SK-N-SH treated with all-trans-retinoic acid at 6 μM for 48 hours (cell line): ENCODE data around the gene DISP3.

Source experiments
- ARNTL ChIP-seq: fragments of 450-650 bp; formaldehyde crosslinking; IDR thresholded peaks from 2 replicates; pipeline ENCODE4 v1.5.0; 2020; ENCODE audit warnings: low read depth, mild to moderate bottlenecking, moderate library complexity, borderline replicate concordance
- OSR1 ChIP-seq: fragments of 250-450 bp; sonication (Bioruptor Pico); IDR thresholded peaks from 2 replicates; pipeline ENCODE4 v1.8.0; 2022; ENCODE audit warnings: moderate library complexity, mild to moderate bottlenecking, inconsistent platforms
- PATZ1 ChIP-seq: fragments of 250-450 bp; sonication (Bioruptor Pico); IDR thresholded peaks from 2 replicates; pipeline ENCODE4 v1.8.0; 2020; ENCODE audit warnings: mild to moderate bottlenecking, moderate library complexity, borderline replicate concordance
- SNAI2 ChIP-seq: fragments of 250-450 bp; sonication (Bioruptor Pico); IDR thresholded peaks from 2 replicates; pipeline ENCODE4 v1.5.0; 2020; ENCODE audit warnings: mild to moderate bottlenecking, moderate library complexity
- TCF4 ChIP-seq: fragments of 250-450 bp; sonication (Bioruptor Pico); IDR thresholded peaks from 2 replicates; pipeline ENCODE4 v1.8.0; 2021; ENCODE audit warnings: mild to moderate bottlenecking, moderate library complexity, borderline replicate concordance
- TOX ChIP-seq: fragments of 250-450 bp; sonication (Bioruptor Pico); IDR thresholded peaks from 2 replicates; pipeline ENCODE4 v1.8.0; 2021; ENCODE audit warnings: mild to moderate bottlenecking, moderate library complexity, borderline replicate concordance
- ZFP3 ChIP-seq: fragments of 250-450 bp; sonication (Bioruptor Pico); IDR thresholded peaks from 2 replicates; pipeline ENCODE4 v1.5.0; 2020; ENCODE audit warnings: mild to moderate bottlenecking, moderate library complexity
- TF ChIP-seq, protein P1 (sequence below): fragments of 250-450 bp; sonication (Bioruptor Pico); IDR thresholded peaks from 2 replicates; pipeline ENCODE4 v1.5.1; 2021; ENCODE audit warnings: mild to moderate bottlenecking, moderate library complexity
- TF ChIP-seq, protein P2 (sequence below): fragments of 250-450 bp; sonication (Bioruptor Pico); IDR thresholded peaks from 2 replicates; pipeline ENCODE4 v1.8.0; 2021; ENCODE audit warnings: low read depth, mild to moderate bottlenecking, moderate library complexity, borderline replicate concordance
- TF ChIP-seq, protein P3 (sequence below): fragments of 250-450 bp; sonication (Bioruptor Pico); IDR thresholded peaks from 2 replicates; pipeline ENCODE4 v1.5.1; 2020; ENCODE audit warnings: low read depth, mild to moderate bottlenecking, moderate library complexity
- TF ChIP-seq, protein P4 (sequence below): fragments of 250-450 bp; sonication (Bioruptor Pico); IDR thresholded peaks from 2 replicates; pipeline ENCODE4 v1.5.0; 2020; ENCODE audit warnings: mild to moderate bottlenecking, moderate library complexity

- TF ChIP-seq, protein P1, sequence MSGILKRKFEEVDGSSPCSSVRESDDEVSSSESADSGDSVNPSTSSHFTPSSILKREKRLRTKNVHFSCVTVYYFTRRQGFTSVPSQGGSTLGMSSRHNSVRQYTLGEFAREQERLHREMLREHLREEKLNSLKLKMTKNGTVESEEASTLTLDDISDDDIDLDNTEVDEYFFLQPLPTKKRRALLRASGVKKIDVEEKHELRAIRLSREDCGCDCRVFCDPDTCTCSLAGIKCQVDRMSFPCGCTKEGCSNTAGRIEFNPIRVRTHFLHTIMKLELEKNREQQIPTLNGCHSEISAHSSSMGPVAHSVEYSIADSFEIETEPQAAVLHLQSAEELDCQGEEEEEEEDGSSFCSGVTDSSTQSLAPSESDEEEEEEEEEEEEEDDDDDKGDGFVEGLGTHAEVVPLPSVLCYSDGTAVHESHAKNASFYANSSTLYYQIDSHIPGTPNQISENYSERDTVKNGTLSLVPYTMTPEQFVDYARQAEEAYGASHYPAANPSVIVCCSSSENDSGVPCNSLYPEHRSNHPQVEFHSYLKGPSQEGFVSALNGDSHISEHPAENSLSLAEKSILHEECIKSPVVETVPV (CRISPR knock-in tag): no peak
- no peak for TF ChIP-seq ZFP3 (CRISPR knock-in tag)
- TF ChIP-seq PATZ1 (CRISPR knock-in tag): no peak
- no peak for TF ChIP-seq TOX (CRISPR knock-in tag)
- TF ChIP-seq, protein P2, sequence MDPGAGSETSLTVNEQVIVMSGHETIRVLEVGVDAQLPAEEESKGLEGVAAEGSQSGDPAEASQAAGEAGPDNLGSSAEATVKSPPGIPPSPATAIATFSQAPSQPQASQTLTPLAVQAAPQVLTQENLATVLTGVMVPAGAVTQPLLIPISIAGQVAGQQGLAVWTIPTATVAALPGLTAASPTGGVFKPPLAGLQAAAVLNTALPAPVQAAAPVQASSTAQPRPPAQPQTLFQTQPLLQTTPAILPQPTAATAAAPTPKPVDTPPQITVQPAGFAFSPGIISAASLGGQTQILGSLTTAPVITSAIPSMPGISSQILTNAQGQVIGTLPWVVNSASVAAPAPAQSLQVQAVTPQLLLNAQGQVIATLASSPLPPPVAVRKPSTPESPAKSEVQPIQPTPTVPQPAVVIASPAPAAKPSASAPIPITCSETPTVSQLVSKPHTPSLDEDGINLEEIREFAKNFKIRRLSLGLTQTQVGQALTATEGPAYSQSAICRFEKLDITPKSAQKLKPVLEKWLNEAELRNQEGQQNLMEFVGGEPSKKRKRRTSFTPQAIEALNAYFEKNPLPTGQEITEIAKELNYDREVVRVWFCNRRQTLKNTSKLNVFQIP (CRISPR knock-in tag): no peak
- TF ChIP-seq, protein P3, sequence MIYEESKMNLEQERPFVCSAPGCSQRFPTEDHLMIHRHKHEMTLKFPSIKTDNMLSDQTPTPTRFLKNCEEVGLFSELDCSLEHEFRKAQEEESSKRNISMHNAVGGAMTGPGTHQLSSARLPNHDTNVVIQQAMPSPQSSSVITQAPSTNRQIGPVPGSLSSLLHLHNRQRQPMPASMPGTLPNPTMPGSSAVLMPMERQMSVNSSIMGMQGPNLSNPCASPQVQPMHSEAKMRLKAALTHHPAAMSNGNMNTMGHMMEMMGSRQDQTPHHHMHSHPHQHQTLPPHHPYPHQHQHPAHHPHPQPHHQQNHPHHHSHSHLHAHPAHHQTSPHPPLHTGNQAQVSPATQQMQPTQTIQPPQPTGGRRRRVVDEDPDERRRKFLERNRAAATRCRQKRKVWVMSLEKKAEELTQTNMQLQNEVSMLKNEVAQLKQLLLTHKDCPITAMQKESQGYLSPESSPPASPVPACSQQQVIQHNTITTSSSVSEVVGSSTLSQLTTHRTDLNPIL: no peak
- TF ChIP-seq OSR1: no peak
- TF ChIP-seq TCF4 (CRISPR knock-in tag): no peak
- TF ChIP-seq SNAI2 (CRISPR knock-in tag): no peak
- no peak for TF ChIP-seq ARNTL (CRISPR knock-in tag)
- TF ChIP-seq, protein P4, sequence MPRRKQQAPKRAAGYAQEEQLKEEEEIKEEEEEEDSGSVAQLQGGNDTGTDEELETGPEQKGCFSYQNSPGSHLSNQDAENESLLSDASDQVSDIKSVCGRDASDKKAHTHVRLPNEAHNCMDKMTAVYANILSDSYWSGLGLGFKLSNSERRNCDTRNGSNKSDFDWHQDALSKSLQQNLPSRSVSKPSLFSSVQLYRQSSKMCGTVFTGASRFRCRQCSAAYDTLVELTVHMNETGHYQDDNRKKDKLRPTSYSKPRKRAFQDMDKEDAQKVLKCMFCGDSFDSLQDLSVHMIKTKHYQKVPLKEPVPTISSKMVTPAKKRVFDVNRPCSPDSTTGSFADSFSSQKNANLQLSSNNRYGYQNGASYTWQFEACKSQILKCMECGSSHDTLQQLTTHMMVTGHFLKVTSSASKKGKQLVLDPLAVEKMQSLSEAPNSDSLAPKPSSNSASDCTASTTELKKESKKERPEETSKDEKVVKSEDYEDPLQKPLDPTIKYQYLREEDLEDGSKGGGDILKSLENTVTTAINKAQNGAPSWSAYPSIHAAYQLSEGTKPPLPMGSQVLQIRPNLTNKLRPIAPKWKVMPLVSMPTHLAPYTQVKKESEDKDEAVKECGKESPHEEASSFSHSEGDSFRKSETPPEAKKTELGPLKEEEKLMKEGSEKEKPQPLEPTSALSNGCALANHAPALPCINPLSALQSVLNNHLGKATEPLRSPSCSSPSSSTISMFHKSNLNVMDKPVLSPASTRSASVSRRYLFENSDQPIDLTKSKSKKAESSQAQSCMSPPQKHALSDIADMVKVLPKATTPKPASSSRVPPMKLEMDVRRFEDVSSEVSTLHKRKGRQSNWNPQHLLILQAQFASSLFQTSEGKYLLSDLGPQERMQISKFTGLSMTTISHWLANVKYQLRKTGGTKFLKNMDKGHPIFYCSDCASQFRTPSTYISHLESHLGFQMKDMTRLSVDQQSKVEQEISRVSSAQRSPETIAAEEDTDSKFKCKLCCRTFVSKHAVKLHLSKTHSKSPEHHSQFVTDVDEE (CRISPR knock-in tag): no peak
These were observed 42.8 kb downstream of the DISP3 start for GRCh38 chr1:11521582-11522399.
